ENCODE results near the gene SLC13A3. TPM values are rescaled to one million over a fixed set of nuclear protein-coding genes. Genes with fewer than 3 reads are reported as not detected.

Gene SLC13A3
- total RNA-seq, 4 donors from 2014 or later, result 1.2 to 3.5 (median 1.9) TPM

DNA sequence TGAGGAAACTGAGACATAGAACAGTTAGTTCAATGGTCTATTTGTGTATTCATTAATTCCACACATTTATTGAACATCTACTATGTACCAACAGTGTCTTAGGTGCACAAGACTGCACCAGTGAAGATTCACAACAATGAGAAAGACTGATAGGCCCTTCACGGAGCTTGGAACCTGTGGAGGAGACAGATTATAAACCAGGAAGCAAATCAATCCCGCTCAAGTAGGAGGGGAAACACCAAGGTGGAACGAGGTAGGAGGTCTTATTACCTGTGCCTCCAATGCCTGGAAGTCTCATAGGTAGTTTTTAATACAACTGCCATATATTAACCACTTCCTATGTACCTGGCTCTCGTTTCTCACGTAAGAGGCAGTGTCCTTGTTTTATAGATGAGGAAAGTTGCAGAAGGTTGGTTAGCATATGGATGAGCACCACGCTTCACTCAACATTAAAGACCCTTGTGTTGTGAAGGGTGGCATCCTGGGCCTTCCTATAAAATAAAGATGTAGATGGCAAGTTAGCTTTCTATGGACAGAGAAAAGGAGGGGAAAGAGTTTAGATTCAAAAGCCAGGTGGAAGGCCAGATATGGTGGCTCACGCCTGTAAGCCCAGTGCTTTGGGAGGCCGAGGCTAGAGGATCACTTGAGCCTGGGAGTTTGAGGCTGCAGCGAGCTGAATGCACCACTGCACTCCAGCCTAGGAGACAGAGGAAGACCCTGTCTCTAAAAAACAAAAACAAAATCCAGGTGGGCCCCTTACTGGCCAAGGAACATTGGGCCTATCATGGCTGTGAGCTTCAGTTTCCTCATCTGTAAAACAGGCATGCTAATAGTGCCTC, 45.1 kb downstream of the SLC13A3 start:
- TF ChIP-seq, protein P1, sequence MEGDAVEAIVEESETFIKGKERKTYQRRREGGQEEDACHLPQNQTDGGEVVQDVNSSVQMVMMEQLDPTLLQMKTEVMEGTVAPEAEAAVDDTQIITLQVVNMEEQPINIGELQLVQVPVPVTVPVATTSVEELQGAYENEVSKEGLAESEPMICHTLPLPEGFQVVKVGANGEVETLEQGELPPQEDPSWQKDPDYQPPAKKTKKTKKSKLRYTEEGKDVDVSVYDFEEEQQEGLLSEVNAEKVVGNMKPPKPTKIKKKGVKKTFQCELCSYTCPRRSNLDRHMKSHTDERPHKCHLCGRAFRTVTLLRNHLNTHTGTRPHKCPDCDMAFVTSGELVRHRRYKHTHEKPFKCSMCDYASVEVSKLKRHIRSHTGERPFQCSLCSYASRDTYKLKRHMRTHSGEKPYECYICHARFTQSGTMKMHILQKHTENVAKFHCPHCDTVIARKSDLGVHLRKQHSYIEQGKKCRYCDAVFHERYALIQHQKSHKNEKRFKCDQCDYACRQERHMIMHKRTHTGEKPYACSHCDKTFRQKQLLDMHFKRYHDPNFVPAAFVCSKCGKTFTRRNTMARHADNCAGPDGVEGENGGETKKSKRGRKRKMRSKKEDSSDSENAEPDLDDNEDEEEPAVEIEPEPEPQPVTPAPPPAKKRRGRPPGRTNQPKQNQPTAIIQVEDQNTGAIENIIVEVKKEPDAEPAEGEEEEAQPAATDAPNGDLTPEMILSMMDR (IDR thresholded peaks at IDR 0.05), result no peak
- DNase-seq (ENCODE audit: low spot score) (no peak), ATAC-seq (ENCODE audit: low FRiP score) (no peak)

DNA sequence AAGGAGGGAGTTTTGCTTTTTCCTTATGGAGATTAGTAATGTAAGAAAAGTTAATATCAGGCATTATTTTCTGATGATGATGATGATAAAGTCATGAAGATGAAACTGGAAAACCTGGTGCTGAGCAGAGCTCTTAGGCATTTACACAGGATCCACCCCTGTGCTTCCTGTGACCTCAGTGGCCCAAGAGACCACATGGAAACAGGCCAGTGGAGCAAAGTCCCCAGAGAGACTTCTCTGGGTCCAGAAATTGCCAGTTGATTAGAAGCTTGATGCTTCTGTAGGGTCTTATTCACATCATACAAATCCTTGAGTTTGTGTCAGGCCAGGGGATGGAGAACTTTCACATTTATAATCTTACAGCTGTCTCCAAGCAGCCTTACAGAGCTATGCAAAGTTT, 46.1 kb downstream of the SLC13A3 start:
- no peak for ATAC-seq (ENCODE audit: low FRiP score)
- DNase-seq (ENCODE audit: low spot score), result no peak

DNA sequence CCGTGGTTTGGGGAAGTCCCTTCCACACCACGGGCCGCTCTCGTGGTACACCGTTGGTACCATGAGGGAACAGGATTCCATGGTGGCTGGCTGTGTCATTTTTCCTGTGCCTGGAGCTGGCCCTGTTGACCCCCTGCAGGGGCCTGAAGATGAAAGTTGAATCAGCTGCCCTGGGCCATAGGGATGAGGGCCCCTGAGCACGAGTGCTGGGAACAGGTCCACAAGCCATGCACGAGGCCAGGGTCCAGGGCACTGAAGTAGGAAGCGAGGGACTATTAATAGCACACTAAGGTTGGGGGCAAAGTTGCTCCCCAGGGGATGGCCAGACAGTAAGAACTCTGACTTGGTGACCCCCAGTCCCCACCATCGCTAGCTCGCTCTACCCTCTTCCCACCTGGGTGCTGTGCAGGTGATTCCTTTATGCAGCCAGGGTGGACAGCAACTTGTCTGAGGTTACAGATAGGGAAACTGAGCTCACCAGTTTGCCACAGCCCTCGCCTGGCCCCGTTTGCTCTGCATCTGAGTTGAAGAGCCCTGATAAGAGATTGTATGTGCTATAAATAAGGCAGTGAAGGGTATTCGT, 46.6 kb downstream of the SLC13A3 start:
- ATAC-seq (ENCODE audit: low FRiP score) (no peak), DNase-seq (ENCODE audit: low spot score) (no peak)
- TF ChIP-seq, protein P1 (IDR thresholded peaks at IDR 0.05), result no peak

More for the DNA sequence above, 46.1 kb downstream of the SLC13A3 start:
- TF ChIP-seq, protein P1 (IDR thresholded peaks at IDR 0.05), result no peak

DNA sequence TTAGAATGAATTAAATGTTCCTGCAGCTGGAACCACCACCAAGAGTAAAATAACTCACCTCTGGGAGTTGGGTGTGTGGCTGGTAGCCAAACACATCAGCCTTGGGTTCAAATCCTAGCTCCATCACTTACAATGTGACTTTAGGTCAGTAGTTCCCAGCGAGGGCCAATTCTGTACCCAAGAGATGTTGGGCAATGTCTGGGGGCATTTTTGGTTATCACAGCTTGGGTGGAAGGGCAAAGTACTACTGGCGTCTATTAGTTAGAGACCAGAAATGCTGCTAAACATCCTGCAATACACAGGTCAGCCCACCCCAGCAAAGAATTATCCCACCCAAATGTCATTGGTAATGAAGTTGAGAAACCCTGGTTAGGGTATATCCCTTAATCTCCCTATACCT, 48.8 kb downstream of the SLC13A3 start:
- ATAC-seq (ENCODE audit: low FRiP score), result no peak
- TF ChIP-seq, protein P1 (IDR thresholded peaks at IDR 0.05), result no peak
- DNase-seq (ENCODE audit: low spot score), result no peak

DNA sequence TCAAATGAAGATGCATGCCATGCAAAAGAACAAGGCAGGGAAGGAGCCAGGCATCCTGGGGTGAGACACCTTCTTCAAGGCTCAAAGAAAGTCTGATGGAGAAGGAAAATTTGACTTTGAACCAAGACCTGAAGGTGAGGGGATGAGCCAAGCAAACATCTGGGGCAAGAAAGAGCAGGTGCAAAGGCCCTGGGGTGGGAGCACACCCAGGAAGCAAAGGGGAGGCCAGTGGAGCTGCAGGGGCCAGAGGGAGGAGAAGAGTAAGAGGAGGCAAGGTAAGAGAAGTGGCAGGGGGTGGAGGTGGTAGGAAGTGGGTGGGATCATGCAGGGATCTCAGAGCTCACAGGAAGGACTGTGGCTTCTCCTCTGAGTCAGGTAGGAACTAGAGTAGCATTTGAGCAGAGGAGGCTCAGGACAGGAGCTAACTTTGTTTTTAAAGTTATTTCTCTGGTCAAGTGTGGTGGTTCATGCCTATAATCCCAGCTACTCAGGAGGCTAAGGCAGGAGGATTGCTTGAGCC, 49.6 kb downstream of the SLC13A3 start:
- DNase-seq (ENCODE audit: low spot score) (no peak), ATAC-seq (ENCODE audit: low FRiP score) (no peak)
- TF ChIP-seq, protein P1 (IDR thresholded peaks at IDR 0.05), result no peak

DNA sequence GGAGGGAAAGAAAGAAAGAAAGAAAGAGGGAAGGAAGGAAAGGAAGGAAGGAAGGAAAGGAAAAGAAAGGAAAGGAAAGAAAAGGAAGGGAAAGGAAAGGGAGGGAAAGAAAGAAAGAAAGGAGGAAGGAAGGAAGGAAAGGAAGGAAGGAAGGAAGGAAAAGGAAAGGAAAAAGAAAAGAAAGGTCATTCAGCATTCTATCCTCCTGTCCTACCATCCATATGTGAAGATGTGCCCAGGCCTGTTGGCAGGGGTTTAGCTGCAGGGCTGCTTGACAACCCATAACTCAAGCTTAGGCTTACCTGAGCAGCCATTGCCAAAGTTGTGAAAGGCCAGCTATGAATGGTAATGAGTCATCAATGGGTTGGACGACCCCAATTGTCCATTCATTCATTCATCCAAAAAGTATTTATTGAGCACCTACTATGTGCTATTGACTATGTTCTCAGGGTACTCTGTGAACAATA, 50.9 kb downstream of the SLC13A3 start:
- TF ChIP-seq, protein P1 (IDR thresholded peaks at IDR 0.05), result no peak
- no peak for ATAC-seq (ENCODE audit: low FRiP score)
- DNase-seq (ENCODE audit: low spot score), result no peak

All from omental fat pad (tissue), 4 donors.